Stimulated activated CD4-positive, alpha-beta T cell treated with anti-CD3 and anti-CD28 coated beads, Interleukin-1b, Interleukin-23, amount 100 ng/mL, for 1 hour (primary cell): ENCODE measurements around the gene TNFRSF17.

Experiments
- DNase-seq, 2 donors: peaks; one replicate each; pipeline ENCODE4 v3.0.0-alpha.2; 2020; ENCODE audit warnings: low read depth in 2 of 2

The TNFRSF17 gene

DNA sequence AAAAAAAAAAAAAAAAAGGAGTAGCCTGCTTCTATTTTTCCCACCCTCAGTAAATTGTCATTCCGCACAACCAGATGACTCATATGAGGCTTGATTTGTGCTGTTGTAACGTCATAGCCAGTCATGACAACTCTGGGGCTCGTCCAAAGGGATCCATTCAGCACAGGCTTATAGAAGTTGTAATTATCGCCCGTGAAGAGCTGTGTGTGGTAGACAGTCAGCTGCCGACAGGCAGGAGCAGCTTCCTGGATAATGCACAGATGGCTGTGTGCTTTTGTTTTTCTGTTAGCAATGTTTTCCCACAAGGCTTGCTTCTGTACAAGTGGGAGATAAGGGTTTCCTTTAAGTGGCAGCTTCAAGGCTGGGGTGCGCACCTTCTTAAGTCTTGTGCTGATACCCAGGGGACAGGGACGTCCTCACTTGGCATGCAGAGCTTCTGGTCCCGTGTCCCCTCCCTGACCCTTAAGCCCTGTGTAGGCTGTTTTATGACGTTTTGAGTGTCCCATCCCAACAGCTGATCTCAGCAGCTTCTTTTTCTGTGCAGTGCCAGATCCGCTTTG, 37.5 kb downstream of the TNFRSF17 start:
- no peak for DNase-seq

DNA sequence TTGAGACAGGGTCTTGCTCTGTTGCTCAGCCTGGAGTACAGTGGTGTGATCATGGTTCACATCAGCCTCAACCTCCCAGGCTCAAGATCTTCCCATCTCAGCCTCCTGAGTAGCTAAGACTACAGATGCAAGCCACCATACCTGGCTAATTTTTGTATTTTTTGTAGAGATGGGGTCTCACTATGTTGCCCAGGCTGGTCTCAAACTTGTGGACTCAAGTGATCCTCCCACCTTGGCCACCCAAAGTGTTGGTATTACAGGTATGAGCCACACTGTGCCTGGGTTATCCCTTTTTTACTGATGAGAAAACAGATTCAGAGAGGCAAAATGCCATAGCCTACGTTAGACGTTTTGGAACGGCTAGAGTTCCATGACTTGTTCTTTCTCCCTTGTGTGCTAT, 41.6 kb downstream of the TNFRSF17 start:
- DNase-seq, result no peak

DNA sequence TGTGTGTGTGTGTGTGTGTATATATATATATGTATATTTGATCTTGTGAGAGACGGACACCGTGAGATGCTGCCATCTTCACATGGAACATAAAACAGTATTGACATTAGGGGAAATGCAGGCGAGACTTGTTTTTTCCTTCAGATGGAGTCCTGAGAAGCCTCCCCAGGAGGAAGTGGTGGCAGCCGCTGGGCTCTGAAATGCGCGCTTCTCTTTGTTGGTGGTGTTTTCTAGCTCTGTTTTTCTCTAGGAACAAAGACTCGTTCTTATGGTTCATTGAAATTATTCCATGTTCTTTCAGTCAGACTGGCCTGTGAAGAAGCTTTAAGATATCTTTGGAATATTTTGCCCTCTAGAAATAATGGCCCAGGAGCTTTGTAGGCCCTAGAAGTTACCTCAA, 44.5 kb downstream of the TNFRSF17 start:
- DNase-seq, result no peak

DNA sequence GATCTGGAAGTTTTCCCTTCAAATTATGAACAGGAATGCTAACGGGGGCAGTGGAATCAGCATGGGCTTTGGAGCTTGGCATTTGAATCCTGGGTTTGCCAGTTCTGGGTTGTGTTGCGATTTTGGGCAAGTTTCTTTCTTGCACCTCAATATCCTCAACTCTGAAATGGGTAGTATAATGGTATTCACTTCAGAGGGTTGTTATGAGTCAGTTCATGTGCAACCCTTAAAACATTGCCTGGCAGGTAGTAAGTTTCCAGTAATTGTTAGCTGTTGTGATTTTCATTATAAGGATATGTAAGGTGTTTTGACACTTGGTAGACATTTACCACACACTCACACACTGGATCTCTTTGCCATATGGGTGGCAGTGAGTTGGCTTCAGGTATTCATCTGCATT, 44.9 kb downstream of the TNFRSF17 start:
- no peak for DNase-seq

DNA sequence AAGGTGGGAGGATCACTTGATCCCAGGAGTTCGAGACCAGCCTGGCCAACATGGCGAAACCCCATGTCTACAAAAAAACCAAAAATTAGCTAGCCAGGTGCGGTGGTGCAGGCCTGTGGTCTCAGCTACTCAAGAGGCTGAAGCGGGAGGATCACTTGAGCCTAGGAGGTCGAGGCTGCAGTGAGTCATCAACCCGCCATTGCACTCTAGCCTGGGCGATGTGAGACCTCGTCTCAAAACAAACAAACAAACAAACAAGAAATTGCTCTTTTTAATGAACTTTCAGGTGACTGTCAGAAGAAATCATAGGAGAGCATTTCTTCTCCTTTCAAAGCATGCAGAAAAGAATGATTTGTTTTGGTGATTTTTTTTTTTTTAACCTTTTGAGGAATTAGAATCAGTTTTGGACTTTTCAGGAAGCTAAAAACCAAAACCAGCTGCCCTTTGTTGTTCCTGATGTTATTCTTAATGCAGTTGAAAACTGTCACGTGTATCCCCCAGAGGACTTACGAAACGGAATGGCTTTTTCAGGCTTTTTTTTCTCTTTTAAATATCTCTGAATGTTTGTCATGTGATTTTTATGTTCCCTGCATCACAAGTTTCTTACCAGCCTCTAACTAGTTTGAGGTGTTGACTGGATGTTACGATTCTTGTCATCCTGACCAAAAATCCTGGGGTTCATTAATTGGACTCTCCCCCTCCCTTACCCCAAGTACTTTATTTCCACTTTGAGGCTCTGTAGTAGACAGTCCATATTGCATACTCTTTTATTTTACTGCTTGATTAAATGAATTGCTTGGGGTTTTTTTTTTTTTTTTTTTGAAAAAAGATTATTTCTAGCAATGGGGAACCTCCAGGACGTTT, 45.6 kb downstream of the TNFRSF17 start:
- DNase-seq, result no peak

DNA sequence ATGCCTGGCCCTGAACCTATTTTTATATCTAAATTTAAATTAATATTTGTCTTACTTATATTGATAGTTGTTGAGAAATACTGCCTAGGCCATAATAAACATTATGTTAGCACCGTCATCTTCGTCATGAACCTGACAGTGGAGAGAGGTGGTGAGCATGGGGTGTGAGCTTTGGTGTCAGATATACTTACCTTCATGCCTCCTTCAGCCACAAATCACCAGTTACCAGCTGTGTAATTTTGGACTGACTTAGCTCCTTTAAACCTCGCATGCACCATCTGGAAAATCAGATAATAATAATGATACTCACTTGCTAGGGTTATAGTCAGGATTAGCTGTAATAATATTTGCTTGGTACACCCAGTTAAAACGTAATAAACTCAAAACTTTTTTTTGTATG, 46.6 kb downstream of the TNFRSF17 start:
- DNase-seq, result no peak

DNA sequence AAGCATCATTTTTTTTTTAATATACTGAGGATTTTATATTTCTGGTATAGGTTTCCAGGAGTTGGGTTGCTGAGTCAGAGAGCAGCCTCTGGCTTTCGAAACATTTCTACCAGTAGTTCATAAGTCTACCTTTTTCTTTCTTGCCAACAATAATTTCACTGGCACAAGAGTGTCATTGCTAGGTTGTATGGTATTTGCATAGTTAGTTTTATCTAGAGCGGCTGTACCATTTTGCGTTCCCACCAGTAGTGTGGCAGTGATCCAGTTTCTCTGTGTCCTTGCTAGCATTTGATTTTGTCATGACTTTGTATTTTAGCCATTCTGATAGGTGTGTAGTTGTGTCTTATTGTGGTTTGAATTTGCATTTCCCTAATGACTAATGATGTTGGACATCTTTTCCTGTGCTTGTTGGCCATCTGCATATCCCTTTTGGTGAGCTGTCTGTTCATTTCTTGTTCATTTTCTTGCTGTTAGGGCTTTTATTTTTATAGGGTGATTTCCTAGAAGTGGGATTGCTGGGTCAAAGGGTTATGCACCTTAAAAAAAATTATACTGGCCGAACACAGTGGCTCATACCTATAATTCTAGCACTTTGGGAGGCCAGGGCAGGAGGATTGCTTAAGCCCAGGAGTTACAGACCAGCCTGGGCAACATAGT, 51.4 kb downstream of the TNFRSF17 start:
- DNase-seq, result no peak

DNA sequence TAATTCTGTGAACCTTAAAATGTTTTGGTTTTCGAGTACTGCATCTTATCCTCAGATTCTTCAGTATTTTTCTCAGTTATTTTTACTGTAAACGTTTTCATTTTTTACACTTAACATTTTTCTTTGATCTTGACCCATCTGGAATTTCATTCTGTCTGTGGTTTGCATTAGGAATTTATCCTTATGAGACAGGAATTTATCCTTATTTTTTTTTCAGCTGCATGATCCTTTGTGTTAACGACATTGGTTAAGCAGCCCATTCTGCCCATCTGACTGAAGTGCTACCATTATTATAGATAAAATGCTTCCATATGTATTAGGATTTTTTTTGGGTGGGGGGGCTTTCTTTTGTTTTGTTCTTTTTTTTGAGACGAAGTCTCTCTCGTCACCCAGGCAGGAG, 52.5 kb downstream of the TNFRSF17 start:
- no peak for DNase-seq
